ENCODE measurements around the gene THRAP3. TPM values are rescaled to one million over a fixed set of nuclear protein-coding genes. Genes with fewer than 3 reads are reported as not detected.

THRAP3 gene
- total and polyA plus RNA-seq, 7 donors = 45.8 to 159 (median 96.6) TPM

DNA sequence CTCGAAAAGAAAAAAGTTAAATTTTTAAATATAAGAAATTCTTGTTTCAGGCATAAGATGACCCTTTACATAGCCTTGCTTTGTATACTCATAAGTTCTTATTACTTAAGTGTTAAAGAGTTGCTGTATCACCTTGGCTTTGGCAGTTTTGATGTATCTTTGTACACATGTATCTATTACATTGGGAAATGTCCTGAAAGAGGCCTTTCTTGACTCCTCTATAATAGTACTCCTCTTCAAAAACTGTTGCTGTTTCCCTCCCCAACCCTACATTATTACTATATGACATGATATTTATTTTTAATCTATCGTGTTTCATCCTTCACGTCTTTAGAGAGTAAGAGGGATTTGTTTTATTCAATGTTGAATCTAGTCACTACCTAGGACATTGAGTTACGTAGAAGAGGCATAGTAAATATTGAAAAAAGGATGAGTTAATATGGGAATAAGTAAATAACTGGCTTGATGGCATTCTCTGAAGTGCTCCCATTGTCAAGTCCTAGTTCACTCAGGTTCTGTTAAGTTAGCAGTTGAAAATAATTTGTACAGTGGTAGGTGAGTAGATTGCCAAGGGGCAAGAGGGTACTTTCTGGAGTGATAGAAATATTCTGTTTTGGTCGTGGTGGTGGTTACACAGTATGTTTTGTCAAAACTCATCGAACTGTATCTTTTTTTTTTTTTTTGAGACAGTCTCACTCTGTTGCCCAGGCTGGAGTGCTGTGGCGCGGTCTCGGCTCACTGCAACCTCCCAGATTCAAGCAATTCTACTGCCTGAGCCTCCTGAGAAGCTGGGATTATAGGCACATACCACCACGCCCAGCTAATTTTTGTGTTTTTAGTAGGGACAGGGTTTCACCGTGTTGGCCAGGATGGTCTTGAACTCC is 8.2 kb downstream of the THRAP3 start:
- TF ChIP-seq CTCF (IDR thresholded peaks at IDR 0.05) = no peak
- Histone ChIP-seq H3K4me1 (peaks cover 80% of the 10 kb centered on the region), H3K36me3 (ENCODE audit: insufficient read depth in 1 of 2, low read depth in 1 of 2) (peaks cover 0 to 62% of the 10 kb centered on the region in 2 donors), H3K4me3 (peak overlapping the region; percentile 19), H3K27ac (peak overlapping the region; percentile 84), H3K27me3 (ENCODE audit: insufficient read depth in 3 of 3, low read length in 2 of 3) (no peaks in the 10 kb centered on the region), H3K9me3 (no peaks in the 10 kb centered on the region)
- intact Hi-C loops (cut with DNase I) = no loop called here
- 61 to 78% (median 65%) methylated on average over 8 to 11 of the region's 11 CpGs for WGBS, 3 donors
- ATAC-seq = peak; percentile 35 to 55 (median 50)
- DNase-seq = no peak

DNA sequence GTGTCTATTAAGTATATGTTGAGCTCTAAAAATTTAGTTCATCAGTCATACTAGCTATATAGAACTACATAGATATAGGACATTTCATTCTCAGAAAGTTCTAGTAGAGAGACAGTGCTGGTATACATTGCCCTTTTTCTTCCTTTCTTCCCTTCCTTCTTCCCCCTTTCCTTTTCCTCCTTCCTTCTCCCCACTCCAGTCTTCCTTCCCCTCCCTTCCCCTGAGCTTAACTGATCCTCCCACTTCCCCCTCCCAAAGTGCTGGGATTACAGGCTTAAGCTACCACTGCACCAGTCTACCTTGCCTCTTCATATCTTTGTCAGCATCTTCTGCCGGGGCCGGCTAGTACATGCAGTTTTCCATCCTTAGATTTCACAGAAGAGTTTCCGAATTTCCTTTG is 12.1 kb downstream of the THRAP3 start:
- Histone ChIP-seq H3K4me3 (no peak overlapping the region), H3K36me3 (ENCODE audit: insufficient read depth in 1 of 2, low read depth in 1 of 2) (peaks cover 0 to 35% of the 10 kb centered on the region in 2 donors), H3K27me3 (ENCODE audit: insufficient read depth in 3 of 3, low read length in 2 of 3) (no peaks in the 10 kb centered on the region), H3K9me3 (no peaks in the 10 kb centered on the region), H3K4me1 (peaks cover 82% of the 10 kb centered on the region), H3K27ac (peak overlapping the region; percentile 84)
- no peak for TF ChIP-seq CTCF (IDR thresholded peaks at IDR 0.05)
- DNase-seq (no peak), ATAC-seq (no peak)
- 39 to 57% (median 46%) methylated on average over 3 of the region's 3 CpGs for WGBS, 3 donors
- intact Hi-C loops (cut with DNase I) = loop anchor here in 1 of 2 donors (5.0 kb wide), 1 partner anchor 46 kb away; no protein-coding TSS in a partner anchor

GRCh38 chr1:36238433-36238832 is 14.2 kb downstream of the THRAP3 start:
- intact Hi-C loops (cut with DNase I) = loop anchor here in 1 of 2 donors (5.0 kb wide), 1 partner anchor 44 kb away; no protein-coding TSS in a partner anchor
- Histone ChIP-seq H3K36me3 (ENCODE audit: insufficient read depth in 1 of 2, low read depth in 1 of 2) (peaks cover 0 to 33% of the 10 kb centered on the region in 2 donors), H3K9me3 (no peaks in the 10 kb centered on the region), H3K27me3 (ENCODE audit: insufficient read depth in 3 of 3, low read length in 2 of 3) (no peaks in the 10 kb centered on the region), H3K27ac (peak overlapping the region; percentile 84), H3K4me1 (peaks cover 68% of the 10 kb centered on the region), H3K4me3 (peak overlapping the region; percentile 40)
- ATAC-seq = peak; percentile 53 to 75 (median 72)
- 18 to 25% (median 23%) methylated on average over 2 of the region's 2 CpGs for WGBS, 3 donors
- DNase-seq = no peak
- no peak for TF ChIP-seq CTCF (IDR thresholded peaks at IDR 0.05)

DNA sequence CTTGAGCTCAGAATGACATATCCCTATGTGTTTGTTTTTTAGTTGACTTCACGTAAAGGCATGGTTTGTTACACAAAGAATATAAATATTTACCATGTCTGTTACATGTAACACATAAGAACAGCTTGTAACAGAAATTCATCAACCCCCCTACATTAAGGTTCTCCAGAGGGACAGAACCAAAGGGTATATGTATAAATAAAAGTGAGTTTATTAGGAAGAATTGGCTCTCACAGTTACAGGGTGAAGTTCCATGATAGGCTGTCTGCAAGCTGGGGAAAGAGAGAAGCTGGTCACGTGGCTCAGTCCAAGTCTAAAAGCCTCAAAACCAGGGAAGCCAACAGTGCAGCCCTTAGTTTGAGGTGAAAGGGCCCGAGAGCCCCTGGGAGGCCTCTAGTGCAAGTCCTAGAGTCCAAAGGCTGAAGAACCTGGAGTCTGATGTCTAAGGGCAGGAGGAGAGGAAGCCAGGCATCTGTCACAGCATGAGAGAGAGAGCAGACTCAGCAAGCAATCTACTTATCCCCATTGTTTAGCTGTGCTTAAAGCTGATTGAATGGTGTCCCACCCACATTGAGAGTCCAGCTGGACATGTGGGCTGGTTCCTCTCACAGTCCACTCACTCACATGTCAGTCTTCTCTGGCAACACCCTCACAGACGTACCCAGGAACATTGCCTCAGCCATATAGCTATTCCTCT is 15.8 kb downstream of the THRAP3 start:
- 31 to 38% (median 32%) methylated on average over 4 of the region's 4 CpGs for WGBS, 3 donors
- Histone ChIP-seq H3K27ac (peak overlapping the region; percentile 84), H3K9me3 (no peaks in the 10 kb centered on the region), H3K4me1 (peaks cover 65% of the 10 kb centered on the region), H3K36me3 (ENCODE audit: insufficient read depth in 1 of 2, low read depth in 1 of 2) (peaks cover 0 to 26% of the 10 kb centered on the region in 2 donors), H3K27me3 (ENCODE audit: insufficient read depth in 3 of 3, low read length in 2 of 3) (no peaks in the 10 kb centered on the region), H3K4me3 (peak overlapping the region; percentile 40)
- DNase-seq (no peak), ATAC-seq (peak; percentile 60 to 72 (median 64))
- intact Hi-C loops (cut with DNase I) = loop anchor here in 1 of 2 donors (5.0 kb wide), 1 partner anchor 42 kb away; no protein-coding TSS in a partner anchor
- no peak for TF ChIP-seq CTCF (IDR thresholded peaks at IDR 0.05)
